ENCODE results near the gene FGD2.

The FGD2 gene

DNA sequence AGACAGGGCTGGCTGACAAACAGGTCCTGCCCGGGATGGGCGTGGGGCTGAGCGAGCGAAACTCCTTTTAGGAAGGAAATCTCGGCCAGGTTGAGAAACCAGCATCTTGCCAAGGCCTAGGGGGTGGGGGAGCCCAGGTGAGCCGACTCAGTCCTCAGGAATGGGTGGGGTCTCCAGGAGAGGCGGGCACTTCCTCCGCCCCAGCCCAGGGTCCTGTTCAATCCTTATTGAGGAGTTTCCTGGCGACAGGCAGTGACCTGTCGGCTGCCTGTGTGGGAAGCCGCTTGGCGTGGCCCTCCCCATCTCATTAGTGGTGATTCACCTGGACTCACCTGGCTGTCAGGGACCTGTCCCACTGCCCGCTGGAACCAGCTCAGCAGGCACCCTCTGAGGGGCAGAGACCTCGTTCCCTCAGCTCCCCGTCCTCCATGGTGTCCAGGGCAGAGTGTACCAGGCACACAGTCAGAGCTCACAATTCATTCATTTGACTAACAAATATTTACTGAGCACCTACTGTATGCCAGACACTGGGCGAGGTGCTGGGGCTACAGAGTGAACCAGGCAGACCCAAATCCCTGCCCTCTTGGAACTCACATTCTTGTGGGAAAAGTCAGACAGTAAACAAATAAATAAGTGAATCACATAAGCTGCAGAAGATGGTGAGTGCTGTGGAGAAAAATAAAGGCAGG lies 51.1 kb downstream of the FGD2 start:
- no peaks in the 10 kb centered on the region for H3K27me3 ChIP-seq (ENCODE audit: insufficient read depth, low read length, poor library complexity)
- no peaks in the 10 kb centered on the region for H3K36me3 ChIP-seq (ENCODE audit: insufficient read depth, low read length)
- H4K20me1 ChIP-seq (ENCODE audit: insufficient read depth, low read length) = no peaks in the 10 kb centered on the region
- H3K4me3 ChIP-seq (ENCODE audit: low read depth in 1 of 2, low read length in 2 of 2) = no peak overlapping the region
- H2AFZ ChIP-seq (ENCODE audit: low read depth, low read length) = no peak overlapping the region
- no peak overlapping the region for H3K4me2 ChIP-seq (ENCODE audit: insufficient read depth, low read length)
- no peak for TF ChIP-seq EZH2 (IDR thresholded peaks at IDR 0.05; ENCODE audit: borderline replicate concordance, low read depth, low read length, severe bottlenecking)
- TF ChIP-seq, protein P1, sequence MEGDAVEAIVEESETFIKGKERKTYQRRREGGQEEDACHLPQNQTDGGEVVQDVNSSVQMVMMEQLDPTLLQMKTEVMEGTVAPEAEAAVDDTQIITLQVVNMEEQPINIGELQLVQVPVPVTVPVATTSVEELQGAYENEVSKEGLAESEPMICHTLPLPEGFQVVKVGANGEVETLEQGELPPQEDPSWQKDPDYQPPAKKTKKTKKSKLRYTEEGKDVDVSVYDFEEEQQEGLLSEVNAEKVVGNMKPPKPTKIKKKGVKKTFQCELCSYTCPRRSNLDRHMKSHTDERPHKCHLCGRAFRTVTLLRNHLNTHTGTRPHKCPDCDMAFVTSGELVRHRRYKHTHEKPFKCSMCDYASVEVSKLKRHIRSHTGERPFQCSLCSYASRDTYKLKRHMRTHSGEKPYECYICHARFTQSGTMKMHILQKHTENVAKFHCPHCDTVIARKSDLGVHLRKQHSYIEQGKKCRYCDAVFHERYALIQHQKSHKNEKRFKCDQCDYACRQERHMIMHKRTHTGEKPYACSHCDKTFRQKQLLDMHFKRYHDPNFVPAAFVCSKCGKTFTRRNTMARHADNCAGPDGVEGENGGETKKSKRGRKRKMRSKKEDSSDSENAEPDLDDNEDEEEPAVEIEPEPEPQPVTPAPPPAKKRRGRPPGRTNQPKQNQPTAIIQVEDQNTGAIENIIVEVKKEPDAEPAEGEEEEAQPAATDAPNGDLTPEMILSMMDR (IDR thresholded peaks at IDR 0.05; ENCODE audit: borderline replicate concordance, extremely low read depth, low read length, poor library complexity, severe bottlenecking) = no peak
- ATAC-seq (ENCODE audit: insufficient read depth, low read depth) (no peak), DNase-seq (no peak)
- H3K9me3 ChIP-seq (ENCODE audit: insufficient read depth, low read length, severe bottlenecking) = no peaks in the 10 kb centered on the region
- no peak overlapping the region for H3K9ac ChIP-seq (ENCODE audit: low read depth, low read length)
- H3K27ac ChIP-seq (ENCODE audit: low read length) = no peak overlapping the region
- no peaks in the 10 kb centered on the region for H3K79me2 ChIP-seq (ENCODE audit: insufficient read depth, low read length)
- H3K4me1 ChIP-seq (ENCODE audit: insufficient read depth, low read length) = peaks cover 13% of the 10 kb centered on the region

DNA sequence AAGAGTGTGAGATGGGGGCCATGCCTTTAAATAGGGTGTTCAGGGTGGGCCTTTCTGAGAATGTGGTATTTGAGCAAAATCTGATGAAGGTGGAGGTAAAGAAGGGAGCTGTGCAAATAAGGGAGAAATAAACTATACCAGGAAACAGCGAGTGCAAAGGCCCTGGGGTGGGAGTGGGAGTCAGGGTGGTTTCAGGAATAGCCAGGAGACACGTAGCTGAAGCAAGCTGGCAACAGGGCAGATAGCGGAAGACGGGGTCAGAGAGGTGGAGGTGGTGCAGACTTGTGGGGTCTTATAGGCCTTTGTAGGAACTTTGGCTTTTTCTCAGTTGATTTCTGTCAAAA lies 51.6 kb downstream of the FGD2 start:
- H3K4me3 ChIP-seq (ENCODE audit: low read depth in 1 of 2, low read length in 2 of 2) = no peak overlapping the region
- H4K20me1 ChIP-seq (ENCODE audit: insufficient read depth, low read length) = no peaks in the 10 kb centered on the region
- TF ChIP-seq, protein P1 (IDR thresholded peaks at IDR 0.05; ENCODE audit: borderline replicate concordance, extremely low read depth, low read length, poor library complexity, severe bottlenecking) = no peak
- no peak for TF ChIP-seq EZH2 (IDR thresholded peaks at IDR 0.05; ENCODE audit: borderline replicate concordance, low read depth, low read length, severe bottlenecking)
- H3K4me2 ChIP-seq (ENCODE audit: insufficient read depth, low read length) = no peak overlapping the region
- no peak overlapping the region for H2AFZ ChIP-seq (ENCODE audit: low read depth, low read length)
- no peaks in the 10 kb centered on the region for H3K36me3 ChIP-seq (ENCODE audit: insufficient read depth, low read length)
- H3K4me1 ChIP-seq (ENCODE audit: insufficient read depth, low read length) = peaks cover 8% of the 10 kb centered on the region
- no peaks in the 10 kb centered on the region for H3K27me3 ChIP-seq (ENCODE audit: insufficient read depth, low read length, poor library complexity)
- ATAC-seq (ENCODE audit: insufficient read depth, low read depth) = no peak
- no peaks in the 10 kb centered on the region for H3K9me3 ChIP-seq (ENCODE audit: insufficient read depth, low read length, severe bottlenecking)
- no peak overlapping the region for H3K27ac ChIP-seq (ENCODE audit: low read length)
- no peaks in the 10 kb centered on the region for H3K79me2 ChIP-seq (ENCODE audit: insufficient read depth, low read length)
- no peak overlapping the region for H3K9ac ChIP-seq (ENCODE audit: low read depth, low read length)
- no peak for DNase-seq

DNA sequence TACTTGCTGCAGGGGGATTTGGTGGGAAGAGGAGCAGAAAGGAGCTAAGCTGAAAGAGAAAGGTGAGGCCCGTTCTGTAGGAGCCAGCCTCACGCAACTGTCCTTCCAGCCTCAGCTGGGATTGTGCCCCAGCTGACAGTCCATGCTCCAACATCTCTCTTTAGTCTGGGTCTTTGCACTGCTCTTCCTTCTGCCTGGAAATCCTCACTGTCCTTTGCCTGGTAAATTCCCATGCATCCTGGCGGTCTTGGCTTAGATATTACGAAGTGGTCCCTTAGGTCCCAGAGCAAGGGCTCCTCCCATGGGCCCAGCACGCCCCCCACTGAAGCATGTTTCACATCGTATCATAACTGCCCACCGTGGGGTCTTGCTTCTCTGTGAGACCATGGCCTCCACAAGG lies 52.2 kb downstream of the FGD2 start:
- Histone ChIP-seq H3K4me1 (ENCODE audit: insufficient read depth, low read length) (0 out of 2 replicates have a peak, but pooled peaks cover 5% of the 10 kb centered on the region), H2AFZ (ENCODE audit: low read depth, low read length) (no peak overlapping the region), H3K4me3 (ENCODE audit: low read depth in 1 of 2, low read length in 2 of 2) (no peak overlapping the region), H3K27me3 (ENCODE audit: insufficient read depth, low read length, poor library complexity) (no peaks in the 10 kb centered on the region), H3K9ac (ENCODE audit: low read depth, low read length) (no peak overlapping the region), H3K9me3 (ENCODE audit: insufficient read depth, low read length, severe bottlenecking) (no peaks in the 10 kb centered on the region), H3K4me2 (ENCODE audit: insufficient read depth, low read length) (no peak overlapping the region), H3K79me2 (ENCODE audit: insufficient read depth, low read length) (no peaks in the 10 kb centered on the region), H3K36me3 (ENCODE audit: insufficient read depth, low read length) (no peaks in the 10 kb centered on the region), H3K27ac (ENCODE audit: low read length) (no peak overlapping the region), H4K20me1 (ENCODE audit: insufficient read depth, low read length) (no peaks in the 10 kb centered on the region)
- TF ChIP-seq, protein P1 (IDR thresholded peaks at IDR 0.05; ENCODE audit: borderline replicate concordance, extremely low read depth, low read length, poor library complexity, severe bottlenecking) = no peak
- no peak for TF ChIP-seq EZH2 (IDR thresholded peaks at IDR 0.05; ENCODE audit: borderline replicate concordance, low read depth, low read length, severe bottlenecking)
- no peak for DNase-seq
- ATAC-seq (ENCODE audit: insufficient read depth, low read depth) = no peak

All from DND-41 (cell line).